Esophagus muscularis mucosa (tissue), 4 donors: ENCODE data around the gene IGFL2. TPM values are rescaled to one million over a fixed set of nuclear protein-coding genes. Genes with fewer than 3 reads are reported as not detected.

Source experiments
- DNase-seq: peaks from one replicate; pipeline ENCODE4 v3.0.0-alpha.2; 2017; ENCODE audit errors: extremely low spot score
- H3K27ac ChIP-seq, 4 donors: fragments of 200-600 bp; sonication (generic); replicated peaks in 1 of 4; 1 replicate in 3 of 4; 2 replicates in 1 of 4; pipeline ENCODE4 v1.5.1; 2016 to 2019; ENCODE audit warnings: mild to moderate bottlenecking in 1 of 4
- H3K27me3 ChIP-seq, 4 donors: fragments of 200-600 bp; sonication (generic); one replicate each; pipeline versions ENCODE4 v1.5.1 to v1.6.0; 2016 to 2019
- H3K36me3 ChIP-seq, 4 donors: fragments of 200-600 bp; sonication (generic); one replicate each; pipeline ENCODE4 v1.5.1; 2016 to 2019
- H3K4me1 ChIP-seq, 4 donors: fragments of 200-600 bp; sonication (generic); one replicate each; pipeline ENCODE4 v1.5.1; 2016 to 2019
- H3K4me3 ChIP-seq, 4 donors: fragments of 200-600 bp; sonication (generic); 1 replicate in 2 of 4; 2 replicates in 2 of 4; pipeline ENCODE4 v1.5.1; 2016 to 2019; ENCODE audit warnings: mild to moderate bottlenecking in 4 of 4, moderate library complexity in 1 of 4
- H3K9me3 ChIP-seq, 4 donors: fragments of 200-600 bp; sonication (generic); 1 replicate in 3 of 4; 2 replicates in 1 of 4; pipeline ENCODE4 v1.5.1; 2016 to 2019
- EP300 ChIP-seq: sonication (generic); formaldehyde crosslinking; IDR thresholded peaks from one replicate; pipeline ENCODE4 v1.6.1; 2017; ENCODE audit warnings: antibody characterized with exemption
- POLR2A ChIP-seq: fragments of 450-650 bp; IDR thresholded peaks from one replicate; pipeline ENCODE4 v1.6.1; 2017; ENCODE audit warnings: antibody characterized with exemption, moderate library complexity, mild to moderate bottlenecking, low read depth
- POLR2AphosphoS5 ChIP-seq, 2 donors: sonication (generic); formaldehyde crosslinking; IDR thresholded peaks; one replicate each; pipeline ENCODE4 v1.6.1; 2017; ENCODE audit warnings: antibody characterized with exemption in 2 of 2
- WGBS: methylation state at CpG from one replicate; pipeline ENCODE4 v1.1.5; 2018; 5-methylcytosine and 5-hydroxymethylcytosine counted together
- intact Hi-C: fragments of 100-400 bp; cut with DNase I; formaldehyde crosslinking; loops from one replicate; pipeline ENCODE4 v1.15.1; 2023
- total RNA-seq, 4 donors: library from RNA; depleted of rRNA; stranded (reverse); fragments of >200 nt; gene quantifications; one replicate each; pipeline versions ENCODE4 v1.1.0 to v1.2.1, GENCODE V29; 2016
- TF ChIP-seq, protein P1 (sequence below), 3 experiments: fragments of 200-600 bp in 2 of 3; fragments of 450-650 bp in 1 of 3; sonication (generic) in 2 of 3; IDR thresholded peaks; one replicate each; pipeline ENCODE4 v1.5.1; 2017 to 2019; ENCODE audit warnings: antibody characterized with exemption in 3 of 3, mild to moderate bottlenecking in 2 of 3, moderate library complexity in 1 of 3

The IGFL2 gene
- total RNA-seq, 4 donors from 2014 or later: not detected

DNA sequence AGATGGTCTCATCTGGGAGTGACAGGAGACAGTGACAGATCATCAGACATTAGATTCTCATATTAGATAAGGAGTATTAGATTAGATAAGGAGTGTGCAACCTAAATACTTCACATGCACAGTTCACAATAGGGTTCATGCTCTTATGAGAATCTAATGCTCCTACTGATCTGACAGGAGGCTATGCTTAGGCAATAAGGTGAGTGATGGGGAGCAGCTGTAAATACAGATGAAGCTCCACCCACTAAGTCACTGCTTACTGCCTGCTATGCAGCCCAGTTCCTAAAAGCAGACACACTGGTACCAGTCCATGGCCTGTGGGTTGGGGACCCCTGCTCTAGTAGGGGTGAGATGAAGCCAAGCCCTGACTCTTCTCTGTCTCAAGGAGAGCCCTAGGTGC, 13.5 kb upstream of the IGFL2 start:
- H3K27ac ChIP-seq: peak overlapping the region in 3 of 4 donors; percentile 62 to 78 (median 74)
- intact Hi-C loops: no loop called here
- peaks cover 19 to 24% (median 22%) of the 10 kb centered on the region in 4 donors for H3K4me1 ChIP-seq
- TF ChIP-seq, protein P1, sequence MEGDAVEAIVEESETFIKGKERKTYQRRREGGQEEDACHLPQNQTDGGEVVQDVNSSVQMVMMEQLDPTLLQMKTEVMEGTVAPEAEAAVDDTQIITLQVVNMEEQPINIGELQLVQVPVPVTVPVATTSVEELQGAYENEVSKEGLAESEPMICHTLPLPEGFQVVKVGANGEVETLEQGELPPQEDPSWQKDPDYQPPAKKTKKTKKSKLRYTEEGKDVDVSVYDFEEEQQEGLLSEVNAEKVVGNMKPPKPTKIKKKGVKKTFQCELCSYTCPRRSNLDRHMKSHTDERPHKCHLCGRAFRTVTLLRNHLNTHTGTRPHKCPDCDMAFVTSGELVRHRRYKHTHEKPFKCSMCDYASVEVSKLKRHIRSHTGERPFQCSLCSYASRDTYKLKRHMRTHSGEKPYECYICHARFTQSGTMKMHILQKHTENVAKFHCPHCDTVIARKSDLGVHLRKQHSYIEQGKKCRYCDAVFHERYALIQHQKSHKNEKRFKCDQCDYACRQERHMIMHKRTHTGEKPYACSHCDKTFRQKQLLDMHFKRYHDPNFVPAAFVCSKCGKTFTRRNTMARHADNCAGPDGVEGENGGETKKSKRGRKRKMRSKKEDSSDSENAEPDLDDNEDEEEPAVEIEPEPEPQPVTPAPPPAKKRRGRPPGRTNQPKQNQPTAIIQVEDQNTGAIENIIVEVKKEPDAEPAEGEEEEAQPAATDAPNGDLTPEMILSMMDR (IDR thresholded peaks at IDR 0.05): no peak
- no peak for TF ChIP-seq POLR2A
- no peak for TF ChIP-seq EP300
- no peak for TF ChIP-seq POLR2AphosphoS5 (IDR thresholded peaks at IDR 0.05)
- no peaks in the 10 kb centered on the region for H3K9me3 ChIP-seq
- no peaks in the 10 kb centered on the region for H3K36me3 ChIP-seq
- H3K27me3 ChIP-seq: no peaks in the 10 kb centered on the region
- DNase-seq: peak; percentile 68
- H3K4me3 ChIP-seq: no peak overlapping the region

DNA sequence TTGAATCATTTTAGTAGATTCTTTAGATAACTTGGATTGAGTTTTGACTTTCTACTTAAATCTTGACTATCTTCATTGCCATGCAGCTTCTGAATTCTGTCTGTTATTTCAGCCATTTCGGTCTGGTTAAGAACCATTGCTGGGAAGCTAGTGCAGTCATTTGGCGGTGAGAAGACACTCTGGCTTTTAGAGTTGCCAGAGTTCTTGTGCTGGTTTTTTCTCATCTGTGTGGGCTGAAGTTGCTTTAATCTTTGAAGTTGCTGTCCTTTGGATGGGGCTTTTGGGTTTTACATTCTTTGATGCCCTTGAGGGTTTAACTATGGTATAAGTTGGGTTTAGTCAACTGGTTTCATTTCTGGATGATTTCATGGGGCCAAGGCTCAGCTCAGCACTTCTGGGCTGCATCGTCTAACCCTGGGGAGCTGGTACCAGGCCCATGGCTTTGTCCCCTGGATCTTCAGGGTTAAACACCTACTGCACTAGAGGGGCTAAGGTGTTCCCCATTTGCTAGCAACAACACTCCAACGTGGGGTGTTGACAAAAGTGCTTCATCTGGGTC, 10.0 kb upstream of the IGFL2 start:
- H3K36me3 ChIP-seq: no peaks in the 10 kb centered on the region
- peak; percentile 60 for DNase-seq
- H3K9me3 ChIP-seq: no peaks in the 10 kb centered on the region
- WGBS: 82% methylated on average over 4 of the region's 4 CpGs
- intact Hi-C loops: no loop called here
- no peak overlapping the region for H3K27ac ChIP-seq
- H3K4me3 ChIP-seq: no peak overlapping the region
- H3K4me1 ChIP-seq: peaks cover 15 to 18% (median 18%) of the 10 kb centered on the region in 4 donors
- no peaks in the 10 kb centered on the region for H3K27me3 ChIP-seq
- no peak for TF ChIP-seq POLR2AphosphoS5 (IDR thresholded peaks at IDR 0.05)
- TF ChIP-seq, protein P1 (IDR thresholded peaks at IDR 0.05): no peak
- TF ChIP-seq EP300: no peak
- no peak for TF ChIP-seq POLR2A

DNA sequence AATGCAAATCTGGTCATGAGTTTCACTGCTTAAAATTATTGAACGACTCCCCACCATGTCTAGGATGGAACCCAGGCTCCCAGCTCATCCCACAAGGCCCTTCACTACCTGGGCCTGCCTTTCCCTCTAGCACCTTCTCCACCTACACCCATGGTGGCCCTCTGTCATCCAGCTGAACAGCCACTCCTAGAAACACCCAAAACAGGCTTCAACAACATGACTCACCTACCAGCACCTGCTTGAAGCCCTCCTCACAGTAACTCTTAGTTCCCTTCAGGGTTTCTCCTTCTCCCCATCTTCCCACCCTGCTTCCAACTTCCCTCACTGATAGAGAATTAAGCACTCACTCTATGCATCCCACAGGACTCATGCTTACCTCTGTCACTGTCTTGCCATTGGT, 6.6 kb upstream of the IGFL2 start:
- Histone ChIP-seq H3K27me3 (peaks cover 0 to 2% (median 0%) of the 10 kb centered on the region in 4 donors), H3K4me3 (no peak overlapping the region), H3K4me1 (no peaks in the 10 kb centered on the region), H3K9me3 (no peaks in the 10 kb centered on the region), H3K27ac (no peak overlapping the region), H3K36me3 (no peaks in the 10 kb centered on the region)
- 57% methylated on average over 1 of the region's 1 CpG for WGBS
- peak; percentile 53 for DNase-seq
- no peak for TF ChIP-seq POLR2AphosphoS5 (IDR thresholded peaks at IDR 0.05)
- intact Hi-C loops: no loop called here

DNA sequence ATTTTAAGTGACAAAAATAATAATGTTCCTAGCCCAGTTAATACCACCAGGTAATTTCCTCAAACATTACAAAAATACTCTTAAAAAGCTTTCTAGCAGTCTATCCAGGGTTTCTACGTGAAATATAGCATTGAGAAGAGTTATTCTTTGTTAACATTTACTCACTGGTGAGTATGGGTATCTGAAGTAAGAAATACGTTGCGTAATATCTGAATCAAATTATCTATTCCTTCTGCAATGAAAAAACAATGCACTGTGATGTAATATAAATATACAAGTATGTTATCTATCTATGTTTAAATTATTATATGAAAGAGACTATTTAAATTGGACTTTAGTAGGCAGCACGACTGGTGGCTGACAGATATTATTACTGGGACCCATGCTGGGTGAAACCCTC, 5.7 kb upstream of the IGFL2 start:
- intact Hi-C loops: no loop called here
- no peak overlapping the region for H3K4me3 ChIP-seq
- peaks cover 0 to 2% (median 0%) of the 10 kb centered on the region in 4 donors for H3K27me3 ChIP-seq
- no peaks in the 10 kb centered on the region for H3K4me1 ChIP-seq
- TF ChIP-seq, protein P1 (IDR thresholded peaks at IDR 0.05): no peak
- TF ChIP-seq EP300 (no peak), POLR2AphosphoS5 (IDR thresholded peaks at IDR 0.05) (no peak), POLR2A (no peak)
- WGBS: 78% methylated on average over 4 of the region's 4 CpGs
- H3K27ac ChIP-seq: no peak overlapping the region
- peak; percentile 47 for DNase-seq
- H3K9me3 ChIP-seq: no peaks in the 10 kb centered on the region
- no peaks in the 10 kb centered on the region for H3K36me3 ChIP-seq

DNA sequence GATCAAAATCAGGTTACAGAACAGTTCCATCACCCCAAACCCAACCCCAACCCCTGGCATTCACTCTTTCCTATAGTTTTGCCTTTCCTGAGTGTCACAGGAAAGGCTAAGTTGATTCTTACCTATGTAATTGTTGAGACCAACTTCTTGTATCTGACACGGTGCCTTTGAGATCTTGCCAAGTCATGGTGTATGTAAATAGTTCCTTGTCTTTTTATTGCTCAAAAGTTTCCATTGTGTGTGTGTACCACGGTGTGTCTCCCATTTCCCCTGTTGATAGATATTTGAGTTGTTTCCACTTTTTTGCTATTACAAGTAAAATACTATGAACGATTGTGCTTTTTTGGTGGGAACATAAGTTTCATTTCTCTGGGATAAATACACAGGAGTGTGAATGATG, 3.3 kb upstream of the IGFL2 start:
- Histone ChIP-seq H3K27ac (no peak overlapping the region), H3K4me1 (no peaks in the 10 kb centered on the region), H3K9me3 (no peaks in the 10 kb centered on the region), H3K36me3 (no peaks in the 10 kb centered on the region), H3K4me3 (no peak overlapping the region), H3K27me3 (peaks cover 0 to 9% (median 0%) of the 10 kb centered on the region in 4 donors)
- 36% methylated on average over 3 of the region's 3 CpGs for WGBS
- TF ChIP-seq, protein P1 (IDR thresholded peaks at IDR 0.05): no peak
- TF ChIP-seq EP300: no peak
- TF ChIP-seq POLR2A: no peak
- TF ChIP-seq POLR2AphosphoS5 (IDR thresholded peaks at IDR 0.05): no peak
- intact Hi-C loops: no loop called here
- DNase-seq: peak; percentile 47
